ENCODE measurements around the gene PHACTR1.
A peak's percentile ranks its signal among the peaks of the same experiment; 100 is the strongest.

GRCh38 chr6:13157293-13157692, 440.7 kb downstream of the PHACTR1 start:
- no peak for TF ChIP-seq CTCF (IDR thresholded peaks at IDR 0.05; ENCODE audit: insufficient read depth, low read length)
- TF ChIP-seq POLR2AphosphoS5 (IDR thresholded peaks at IDR 0.05; ENCODE audit: low read depth) = no peak
- TF ChIP-seq REST (IDR thresholded peaks at IDR 0.05; ENCODE audit: insufficient replicate concordance, low read depth) = peak; percentile 62
- TF ChIP-seq SPI1 (IDR thresholded peaks at IDR 0.05; ENCODE audit: borderline replicate concordance, low read depth) = no peak
